Hepatocyte (in vitro differentiated cells): ENCODE results near the gene CDPF1. TPM values are rescaled to one million over a fixed set of nuclear protein-coding genes. Genes with fewer than 3 reads are reported as not detected.

ENCODE experiments used
- DNase-seq: peaks from one replicate; pipeline ENCODE4 v3.0.0-alpha.2; 2016; ENCODE audit warnings: low spot score
- H2AFZ ChIP-seq: fragments of 200-600 bp; sonication (generic); 2 replicates; pipeline ENCODE4 v1.6.0; 2016; ENCODE audit warnings: antibody characterized with exemption, mild to moderate bottlenecking
- H3K27ac ChIP-seq: fragments of 200-600 bp; sonication (generic); 2 replicates; pipeline ENCODE4 v1.5.1; 2016; ENCODE audit warnings: mild to moderate bottlenecking
- H3K27me3 ChIP-seq: fragments of 200-600 bp; sonication (generic); 2 replicates; pipeline ENCODE4 v1.6.1; 2016
- H3K36me3 ChIP-seq: fragments of 200-600 bp; sonication (generic); replicated peaks from 2 replicates; pipeline ENCODE4 v1.5.1; 2016; ENCODE audit warnings: low read depth; ENCODE audit not compliant: insufficient read depth
- H3K4me1 ChIP-seq: fragments of 200-600 bp; sonication (generic); 2 replicates; pipeline ENCODE4 v1.5.1; 2016; ENCODE audit warnings: mild to moderate bottlenecking, moderate library complexity; ENCODE audit not compliant: insufficient read depth
- H3K4me2 ChIP-seq: fragments of 200-600 bp; sonication (generic); 2 replicates; pipeline ENCODE4 v1.6.0; 2016
- H3K4me3 ChIP-seq: fragments of 200-600 bp; sonication (generic); 2 replicates; pipeline ENCODE4 v1.5.1; 2016; ENCODE audit warnings: mild to moderate bottlenecking
- H3K79me2 ChIP-seq: fragments of 200-600 bp; sonication (generic); 2 replicates; pipeline ENCODE4 v1.6.0; 2017; ENCODE audit warnings: mild to moderate bottlenecking
- H3K9me2 ChIP-seq: fragments of 200-600 bp; sonication (generic); replicated peaks from 2 replicates; pipeline ENCODE4 v1.6.0; 2017; ENCODE audit warnings: mild to moderate bottlenecking; ENCODE audit not compliant: insufficient read depth
- H3K9me3 ChIP-seq: fragments of 200-600 bp; sonication (generic); 2 replicates; pipeline ENCODE4 v1.5.1; 2016; ENCODE audit warnings: low read depth, mild to moderate bottlenecking
- H4K20me1 ChIP-seq: fragments of 200-600 bp; sonication (generic); 2 replicates; pipeline ENCODE4 v1.6.0; 2016; ENCODE audit warnings: mild to moderate bottlenecking; ENCODE audit not compliant: insufficient read depth, poor library complexity, severe bottlenecking
- CTCF ChIP-seq: fragments of 200-600 bp; sonication (generic); IDR thresholded peaks from 2 replicates; pipeline ENCODE4 v1.5.1; 2016; ENCODE audit warnings: antibody characterized with exemption, mild to moderate bottlenecking; ENCODE audit not compliant: poor library complexity
- EZH2 ChIP-seq: fragments of 200-600 bp; sonication (generic); IDR thresholded peaks from 2 replicates; pipeline ENCODE4 v1.6.1; 2016; ENCODE audit warnings: antibody characterized with exemption, mild to moderate bottlenecking, borderline replicate concordance
- EZH2phosphoT487 ChIP-seq: fragments of 200-600 bp; sonication (generic); IDR thresholded peaks from one replicate; pipeline ENCODE4 v1.6.1; 2018; ENCODE audit warnings: antibody characterized with exemption, mild to moderate bottlenecking, low read depth, moderate library complexity; ENCODE audit not compliant: unreplicated experiment, severe bottlenecking
- WGBS: methylation state at CpG from one replicate; pipeline ENCODE4 v1.1.6; 2016; ENCODE audit warnings: low lambda C conversion rate; ENCODE audit errors: missing lambda C conversion rate; 5-methylcytosine and 5-hydroxymethylcytosine counted together
- polyA plus RNA-seq: library from polyadenylated mRNA; unstranded; fragments of >200 nt; fragmentation: Nextera tagmentation; extraction: Ambion mirVana; gene quantifications from 2 replicates; pipeline ENCODE4 v1.2.1, GENCODE V29; 2016
- total RNA-seq: library from RNA; depleted of rRNA; stranded (reverse); fragments of >200 nt; gene quantifications from 2 replicates; pipeline ENCODE4 v1.2.3, GENCODE V29; 2014

Gene CDPF1
- total and polyA plus RNA-seq, 2 experiments from 2014 or later = 8.2 to 13.6 TPM

GRCh38 chr22:46214149-46214548 is 35.9 kb downstream of the CDPF1 start:
- Histone ChIP-seq H3K36me3 (no peaks in the 10 kb centered on the region), H4K20me1 (no peaks in the 10 kb centered on the region), H3K4me3 (no peak overlapping the region), H3K79me2 (no peaks in the 10 kb centered on the region), H3K4me2 (no peak overlapping the region), H3K27me3 (no peaks in the 10 kb centered on the region), H3K9me3 (peaks cover 10% of the 10 kb centered on the region), H3K27ac (no peak overlapping the region), H2AFZ (no peak overlapping the region), H3K9me2 (no peaks in the 10 kb centered on the region), H3K4me1 (no peaks in the 10 kb centered on the region)
- TF ChIP-seq EZH2 = no peak
- no peak for TF ChIP-seq EZH2phosphoT487
- no peak for TF ChIP-seq CTCF
- DNase-seq = no peak
- 98% methylated on average over 29 of the region's 29 CpGs for WGBS

- Histone ChIP-seq H2AFZ (no peak overlapping the region), H3K9me3 (peaks cover 16% of the 10 kb centered on the region), H3K9me2 (no peaks in the 10 kb centered on the region), H3K4me1 (no peaks in the 10 kb centered on the region), H3K36me3 (no peaks in the 10 kb centered on the region), H3K4me2 (no peak overlapping the region), H3K27me3 (no peaks in the 10 kb centered on the region), H3K27ac (no peak overlapping the region), H4K20me1 (no peaks in the 10 kb centered on the region), H3K79me2 (no peaks in the 10 kb centered on the region), H3K4me3 (no peak overlapping the region)
- DNase-seq = no peak
- WGBS = 96% methylated on average over 4 of the region's 4 CpGs
- TF ChIP-seq CTCF = no peak
- no peak for TF ChIP-seq EZH2phosphoT487
- TF ChIP-seq EZH2 = no peak
Observed at GRCh38 chr22:46213052-46213451, 37.0 kb downstream of the CDPF1 start.

- Histone ChIP-seq H3K27ac (no peak overlapping the region), H3K27me3 (no peaks in the 10 kb centered on the region), H3K79me2 (no peaks in the 10 kb centered on the region), H3K4me2 (no peak overlapping the region), H3K4me3 (no peak overlapping the region), H3K4me1 (no peaks in the 10 kb centered on the region), H3K9me3 (peaks cover 16% of the 10 kb centered on the region), H2AFZ (no peak overlapping the region), H3K9me2 (no peaks in the 10 kb centered on the region), H4K20me1 (no peaks in the 10 kb centered on the region), H3K36me3 (no peaks in the 10 kb centered on the region)
- 98% methylated on average over 4 of the region's 4 CpGs for WGBS
- no peak for DNase-seq
- no peak for TF ChIP-seq CTCF
- no peak for TF ChIP-seq EZH2phosphoT487
- TF ChIP-seq EZH2 = no peak
Observed at GRCh38 chr22:46212195-46212594, 37.9 kb downstream of the CDPF1 start.

GRCh38 chr22:46209262-46209661 is 40.8 kb downstream of the CDPF1 start:
- Histone ChIP-seq H3K79me2 (no peaks in the 10 kb centered on the region), H3K36me3 (no peaks in the 10 kb centered on the region), H2AFZ (no peak overlapping the region), H3K9me2 (no peaks in the 10 kb centered on the region), H3K27me3 (no peaks in the 10 kb centered on the region), H4K20me1 (no peaks in the 10 kb centered on the region), H3K27ac (no peak overlapping the region), H3K4me3 (no peak overlapping the region), H3K4me1 (no peaks in the 10 kb centered on the region), H3K4me2 (no peak overlapping the region), H3K9me3 (peaks cover 16% of the 10 kb centered on the region)
- WGBS = 92% methylated on average over 1 of the region's 1 CpG
- no peak for TF ChIP-seq EZH2phosphoT487
- TF ChIP-seq CTCF = no peak
- no peak for TF ChIP-seq EZH2
- DNase-seq = no peak
